ENCODE measurements around the gene ZNF662.

ZNF662 gene

GRCh38 chr3:42906070-42906847, at the start of gene ZNF662:
TSS of gene ZNF662 (plus strand) at chr3:42906142. CDS start at chr3:42908115, 1,973 bp downstream.
- Histone ChIP-seq H3K36me3 (ENCODE audit: control insufficient read depth, low read depth, low read length) (no peaks in the 10 kb centered on the region), H3K27ac (ENCODE audit: low read length) (no peak within 1 kb of the TSS), H3K4me3 (ENCODE audit: low read length) (no peak within 1 kb of the TSS), H3K4me1 (ENCODE audit: control insufficient read depth, low read depth, low read length) (no peaks in the 10 kb centered on the region), H3K9ac (ENCODE audit: low read length) (no peak within 1 kb of the TSS), H3K27me3 (ENCODE audit: control insufficient read depth, insufficient read depth, low read length) (no peaks in the 10 kb centered on the region), H3K9me3 (ENCODE audit: control insufficient read depth, low read depth, low read length) (no peaks in the 10 kb centered on the region)

- no peaks in the 10 kb centered on the region for H3K9me3 ChIP-seq (ENCODE audit: control insufficient read depth, low read depth, low read length)
- no peaks in the 10 kb centered on the region for H3K36me3 ChIP-seq (ENCODE audit: control insufficient read depth, low read depth, low read length)
- no peak overlapping the region for H3K9ac ChIP-seq (ENCODE audit: low read length)
- no peaks in the 10 kb centered on the region for H3K4me1 ChIP-seq (ENCODE audit: control insufficient read depth, low read depth, low read length)
- H3K27me3 ChIP-seq (ENCODE audit: control insufficient read depth, insufficient read depth, low read length) = no peaks in the 10 kb centered on the region
- H3K4me3 ChIP-seq (ENCODE audit: low read length) = no peak overlapping the region
- H3K27ac ChIP-seq (ENCODE audit: low read length) = no peak overlapping the region
Observed at GRCh38 chr3:42856544-42856943, 49.4 kb upstream of the ZNF662 start.

- Histone ChIP-seq H3K36me3 (ENCODE audit: control insufficient read depth, low read depth, low read length) (no peaks in the 10 kb centered on the region), H3K27ac (ENCODE audit: low read length) (no peak overlapping the region), H3K9ac (ENCODE audit: low read length) (no peak overlapping the region), H3K4me3 (ENCODE audit: low read length) (no peak overlapping the region), H3K4me1 (ENCODE audit: control insufficient read depth, low read depth, low read length) (no peaks in the 10 kb centered on the region), H3K27me3 (ENCODE audit: control insufficient read depth, insufficient read depth, low read length) (no peaks in the 10 kb centered on the region), H3K9me3 (ENCODE audit: control insufficient read depth, low read depth, low read length) (no peaks in the 10 kb centered on the region)
Observed at GRCh38 chr3:42864321-42864950, 41.5 kb upstream of the ZNF662 start.

- Histone ChIP-seq H3K4me1 (ENCODE audit: control insufficient read depth, low read depth, low read length) (no peaks in the 10 kb centered on the region), H3K27ac (ENCODE audit: low read length) (no peak overlapping the region), H3K36me3 (ENCODE audit: control insufficient read depth, low read depth, low read length) (no peaks in the 10 kb centered on the region), H3K9ac (ENCODE audit: low read length) (no peak overlapping the region), H3K9me3 (ENCODE audit: control insufficient read depth, low read depth, low read length) (no peaks in the 10 kb centered on the region), H3K27me3 (ENCODE audit: control insufficient read depth, insufficient read depth, low read length) (no peaks in the 10 kb centered on the region), H3K4me3 (ENCODE audit: low read length) (no peak overlapping the region)
Observed at GRCh38 chr3:42865256-42865655, 40.7 kb upstream of the ZNF662 start.

- no peaks in the 10 kb centered on the region for H3K27me3 ChIP-seq (ENCODE audit: control insufficient read depth, insufficient read depth, low read length)
- H3K9me3 ChIP-seq (ENCODE audit: control insufficient read depth, low read depth, low read length) = no peaks in the 10 kb centered on the region
- H3K4me3 ChIP-seq (ENCODE audit: low read length) = no peak overlapping the region
- H3K27ac ChIP-seq (ENCODE audit: low read length) = no peak overlapping the region
- no peaks in the 10 kb centered on the region for H3K36me3 ChIP-seq (ENCODE audit: control insufficient read depth, low read depth, low read length)
- H3K9ac ChIP-seq (ENCODE audit: low read length) = no peak overlapping the region
- H3K4me1 ChIP-seq (ENCODE audit: control insufficient read depth, low read depth, low read length) = no peaks in the 10 kb centered on the region
Observed at GRCh38 chr3:42867138-42867537, 38.8 kb upstream of the ZNF662 start.

- H3K4me1 ChIP-seq (ENCODE audit: control insufficient read depth, low read depth, low read length) = no peaks in the 10 kb centered on the region
- no peaks in the 10 kb centered on the region for H3K27me3 ChIP-seq (ENCODE audit: control insufficient read depth, insufficient read depth, low read length)
Observed at GRCh38 chr3:42868841-42869240, 37.1 kb upstream of the ZNF662 start.

GRCh38 chr3:42871592-42872196, 34.2 kb upstream of the ZNF662 start:
- no peak overlapping the region for H3K27ac ChIP-seq (ENCODE audit: low read length)
- H3K9ac ChIP-seq (ENCODE audit: low read length) = no peak overlapping the region
- H3K9me3 ChIP-seq (ENCODE audit: control insufficient read depth, low read depth, low read length) = no peaks in the 10 kb centered on the region
- no peaks in the 10 kb centered on the region for H3K36me3 ChIP-seq (ENCODE audit: control insufficient read depth, low read depth, low read length)
- H3K4me1 ChIP-seq (ENCODE audit: control insufficient read depth, low read depth, low read length) = no peaks in the 10 kb centered on the region
- H3K27me3 ChIP-seq (ENCODE audit: control insufficient read depth, insufficient read depth, low read length) = no peaks in the 10 kb centered on the region
- no peak overlapping the region for H3K4me3 ChIP-seq (ENCODE audit: low read length)

More at GRCh38 chr3:42868841-42869240, 37.1 kb upstream of the ZNF662 start:
- Histone ChIP-seq H3K36me3 (ENCODE audit: control insufficient read depth, low read depth, low read length) (no peaks in the 10 kb centered on the region), H3K9ac (ENCODE audit: low read length) (no peak overlapping the region), H3K9me3 (ENCODE audit: control insufficient read depth, low read depth, low read length) (no peaks in the 10 kb centered on the region), H3K27ac (ENCODE audit: low read length) (no peak overlapping the region), H3K4me3 (ENCODE audit: low read length) (no peak overlapping the region)

GRCh38 chr3:42872718-42873117, 33.2 kb upstream of the ZNF662 start:
- Histone ChIP-seq H3K27ac (ENCODE audit: low read length) (no peak overlapping the region), H3K4me1 (ENCODE audit: control insufficient read depth, low read depth, low read length) (no peaks in the 10 kb centered on the region), H3K9ac (ENCODE audit: low read length) (no peak overlapping the region), H3K36me3 (ENCODE audit: control insufficient read depth, low read depth, low read length) (no peaks in the 10 kb centered on the region), H3K4me3 (ENCODE audit: low read length) (no peak overlapping the region), H3K9me3 (ENCODE audit: control insufficient read depth, low read depth, low read length) (no peaks in the 10 kb centered on the region), H3K27me3 (ENCODE audit: control insufficient read depth, insufficient read depth, low read length) (no peaks in the 10 kb centered on the region)

GRCh38 chr3:42873221-42873982, 32.5 kb upstream of the ZNF662 start:
- Histone ChIP-seq H3K4me3 (ENCODE audit: low read length) (no peak overlapping the region), H3K27ac (ENCODE audit: low read length) (no peak overlapping the region), H3K36me3 (ENCODE audit: control insufficient read depth, low read depth, low read length) (no peaks in the 10 kb centered on the region), H3K27me3 (ENCODE audit: control insufficient read depth, insufficient read depth, low read length) (no peaks in the 10 kb centered on the region), H3K9me3 (ENCODE audit: control insufficient read depth, low read depth, low read length) (no peaks in the 10 kb centered on the region), H3K4me1 (ENCODE audit: control insufficient read depth, low read depth, low read length) (no peaks in the 10 kb centered on the region), H3K9ac (ENCODE audit: low read length) (no peak overlapping the region)

GRCh38 chr3:42874749-42875148, 31.2 kb upstream of the ZNF662 start:
- no peaks in the 10 kb centered on the region for H3K36me3 ChIP-seq (ENCODE audit: control insufficient read depth, low read depth, low read length)
- H3K4me1 ChIP-seq (ENCODE audit: control insufficient read depth, low read depth, low read length) = no peaks in the 10 kb centered on the region
- no peaks in the 10 kb centered on the region for H3K9me3 ChIP-seq (ENCODE audit: control insufficient read depth, low read depth, low read length)
- H3K27ac ChIP-seq (ENCODE audit: low read length) = no peak overlapping the region
- H3K4me3 ChIP-seq (ENCODE audit: low read length) = no peak overlapping the region
- no peak overlapping the region for H3K9ac ChIP-seq (ENCODE audit: low read length)
- H3K27me3 ChIP-seq (ENCODE audit: control insufficient read depth, insufficient read depth, low read length) = no peaks in the 10 kb centered on the region

- no peaks in the 10 kb centered on the region for H3K27me3 ChIP-seq (ENCODE audit: control insufficient read depth, insufficient read depth, low read length)
Observed at GRCh38 chr3:42875325-42876151, 30.4 kb upstream of the ZNF662 start, which contains the start of gene CYP8B1. TSS of gene CYP8B1 (minus strand) at chr3:42875879. CDS start at chr3:42875816, 63 bp downstream.

More at GRCh38 chr3:42875325-42876151, 30.4 kb upstream of the ZNF662 start, which contains the start of gene CYP8B1:
- Histone ChIP-seq H3K4me1 (ENCODE audit: control insufficient read depth, low read depth, low read length) (no peaks in the 10 kb centered on the region), H3K9ac (ENCODE audit: low read length) (no peak within 1 kb of the TSS), H3K27ac (ENCODE audit: low read length) (no peak within 1 kb of the TSS), H3K9me3 (ENCODE audit: control insufficient read depth, low read depth, low read length) (no peaks in the 10 kb centered on the region), H3K4me3 (ENCODE audit: low read length) (no peak within 1 kb of the TSS), H3K36me3 (ENCODE audit: control insufficient read depth, low read depth, low read length) (no peaks in the 10 kb centered on the region)

All from iPS-18a (cell line).